ENCODE results near the gene DENND1A.

DENND1A gene

DNA sequence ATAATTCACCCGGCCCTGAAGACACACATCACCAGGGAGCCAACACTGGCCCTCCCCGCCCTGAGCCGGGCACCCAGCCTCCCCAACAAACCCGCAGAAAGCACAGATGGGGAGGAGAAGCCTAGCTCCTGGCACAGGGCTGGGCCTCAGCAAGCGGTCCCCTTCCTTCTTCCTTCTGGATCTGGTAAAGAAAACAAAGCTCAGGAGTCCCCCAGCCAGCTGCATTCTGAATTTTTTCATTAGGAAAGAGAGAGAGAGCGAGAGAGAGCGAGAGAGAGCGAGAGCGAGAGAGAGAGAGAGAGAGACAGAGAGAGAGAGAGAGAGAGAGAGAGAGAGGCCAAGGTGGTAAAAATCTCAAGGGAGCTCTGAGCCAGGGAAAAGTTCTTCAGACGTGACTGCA, 378.2 kb downstream of the DENND1A start:
- DNase-seq, result no peak

DNA sequence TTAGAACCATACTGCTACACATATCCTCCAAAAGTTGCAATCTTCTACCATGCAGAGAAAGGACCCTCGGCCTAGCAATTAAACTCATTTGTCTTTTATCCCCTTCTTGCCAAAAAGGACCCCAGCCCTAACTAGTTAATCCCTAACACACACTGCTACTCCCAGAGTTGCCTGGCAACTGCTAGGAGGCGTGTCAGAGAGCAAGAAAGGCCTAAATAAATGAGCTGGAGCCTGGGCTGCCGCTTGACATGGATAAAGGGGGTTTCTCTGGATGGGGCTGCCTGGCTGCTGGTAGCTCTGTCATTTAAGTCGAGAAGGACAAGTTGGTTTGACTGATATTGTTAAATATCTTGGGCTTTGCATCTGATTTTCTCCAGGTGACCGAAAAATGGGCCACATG, 379.1 kb downstream of the DENND1A start:
- no peak for DNase-seq

DNA sequence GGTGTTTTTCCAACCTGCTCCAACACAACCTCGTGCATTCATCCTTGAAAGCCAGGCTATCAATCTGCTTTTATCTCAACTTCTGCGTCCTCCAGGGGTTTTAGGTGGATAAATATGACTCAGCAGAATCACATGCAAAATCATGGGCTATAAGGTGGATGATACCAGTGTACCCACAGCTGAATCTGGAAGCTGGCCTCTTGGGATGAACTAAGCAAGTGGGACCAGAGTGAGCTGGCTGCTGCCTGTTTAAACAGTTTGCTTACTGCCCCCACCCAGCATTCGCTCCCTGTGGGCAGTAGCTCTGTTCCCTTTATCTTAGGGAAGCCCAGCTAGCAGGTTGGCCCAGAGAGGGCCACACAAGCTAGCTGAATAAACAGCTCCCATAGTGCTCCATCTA, 379.9 kb downstream of the DENND1A start:
- no peak for DNase-seq

DNA sequence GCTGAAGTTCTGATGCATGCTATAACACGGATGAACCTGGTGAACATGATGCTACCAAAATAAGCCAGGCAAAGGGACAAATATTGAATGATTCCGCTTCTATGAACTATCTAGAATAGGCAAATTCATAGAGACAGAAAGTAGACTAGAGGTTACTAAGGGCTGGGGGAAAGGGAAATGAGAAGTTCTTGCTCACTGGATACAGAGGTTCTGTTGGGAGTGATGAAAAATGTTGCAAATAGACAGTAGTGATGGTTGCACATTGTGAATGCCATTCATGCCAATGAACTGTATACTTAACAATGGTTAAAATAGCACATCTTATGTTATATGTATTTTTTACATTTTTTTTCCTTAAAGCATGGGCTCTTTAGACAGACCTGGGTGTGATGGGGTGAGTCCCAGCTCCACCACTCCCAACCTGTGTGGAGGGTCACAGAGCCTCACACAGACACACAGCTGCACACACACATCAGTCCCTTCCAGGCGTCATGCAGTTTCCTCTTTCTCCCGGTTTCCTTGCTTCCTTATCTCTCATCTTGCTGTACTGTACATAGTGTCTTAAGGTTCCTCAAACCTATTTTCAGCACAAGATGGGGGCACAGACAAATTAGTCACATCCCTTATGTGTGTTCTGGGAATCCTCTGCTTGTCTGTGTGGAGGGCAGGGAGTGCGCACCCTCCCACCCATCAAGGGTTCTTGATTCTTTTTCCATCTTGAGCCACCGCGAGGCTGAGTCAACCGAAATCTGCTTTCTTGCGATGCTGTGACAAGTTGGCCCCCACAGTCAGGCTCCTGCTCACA, 381.0 kb downstream of the DENND1A start:
- no peak for DNase-seq

DNA sequence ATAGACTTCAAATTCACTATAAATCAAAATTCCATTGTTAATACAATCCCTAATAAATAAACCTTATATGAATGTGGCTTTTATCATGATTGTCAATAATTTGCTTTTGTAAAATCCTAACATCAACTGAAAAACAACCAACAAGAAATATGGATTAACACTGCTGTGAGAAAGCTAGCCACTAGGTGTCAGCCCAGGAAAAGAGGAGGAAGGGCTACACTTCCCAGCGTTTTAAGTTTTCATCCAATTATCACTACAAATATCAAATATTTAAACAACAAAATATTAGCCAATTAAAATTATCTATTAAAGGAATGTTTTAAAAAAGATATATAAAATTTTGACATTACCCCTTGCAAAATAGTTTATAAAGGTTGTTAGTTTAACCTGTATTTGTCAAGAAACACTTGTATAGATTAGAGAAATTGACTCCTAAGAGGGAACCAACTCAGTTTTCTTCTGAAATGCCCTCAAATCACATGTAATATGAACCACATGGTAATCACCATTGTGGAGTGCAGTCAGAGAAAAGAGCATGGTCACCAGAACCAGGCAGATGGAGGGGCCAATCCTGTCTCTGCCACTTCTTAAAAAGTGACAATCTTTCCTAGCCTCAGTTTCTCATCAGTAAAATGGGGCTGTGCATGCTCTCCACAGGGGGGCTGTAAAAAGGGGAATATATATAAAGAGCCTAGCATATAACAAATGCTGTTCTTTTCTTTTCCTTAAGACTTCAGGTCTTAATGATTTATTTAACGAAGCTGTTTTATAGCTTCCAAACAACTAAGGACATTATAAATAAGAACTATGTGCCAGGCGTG, 385.7 kb downstream of the DENND1A start:
- DNase-seq, result peak; percentile 45

DNA sequence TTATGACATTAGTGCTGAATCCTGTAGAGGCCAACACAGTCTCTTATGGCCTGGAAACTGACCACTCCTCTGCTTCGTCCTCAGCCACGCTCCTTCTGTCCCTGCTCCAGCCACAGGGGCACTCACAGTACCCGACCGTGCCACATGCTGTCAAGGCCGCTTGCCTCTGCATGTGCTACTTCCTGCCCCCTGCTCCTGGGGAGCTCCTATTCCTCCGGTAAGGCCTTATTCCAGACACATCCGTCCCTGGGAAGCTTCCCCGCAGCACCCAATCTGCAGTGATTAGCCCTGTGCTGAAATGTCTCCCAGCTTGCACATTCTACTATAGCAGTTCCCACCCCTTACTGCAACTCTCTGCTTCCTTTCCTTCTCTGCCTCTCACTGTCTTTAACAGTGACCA, 386.4 kb downstream of the DENND1A start:
- no peak for DNase-seq

DNA sequence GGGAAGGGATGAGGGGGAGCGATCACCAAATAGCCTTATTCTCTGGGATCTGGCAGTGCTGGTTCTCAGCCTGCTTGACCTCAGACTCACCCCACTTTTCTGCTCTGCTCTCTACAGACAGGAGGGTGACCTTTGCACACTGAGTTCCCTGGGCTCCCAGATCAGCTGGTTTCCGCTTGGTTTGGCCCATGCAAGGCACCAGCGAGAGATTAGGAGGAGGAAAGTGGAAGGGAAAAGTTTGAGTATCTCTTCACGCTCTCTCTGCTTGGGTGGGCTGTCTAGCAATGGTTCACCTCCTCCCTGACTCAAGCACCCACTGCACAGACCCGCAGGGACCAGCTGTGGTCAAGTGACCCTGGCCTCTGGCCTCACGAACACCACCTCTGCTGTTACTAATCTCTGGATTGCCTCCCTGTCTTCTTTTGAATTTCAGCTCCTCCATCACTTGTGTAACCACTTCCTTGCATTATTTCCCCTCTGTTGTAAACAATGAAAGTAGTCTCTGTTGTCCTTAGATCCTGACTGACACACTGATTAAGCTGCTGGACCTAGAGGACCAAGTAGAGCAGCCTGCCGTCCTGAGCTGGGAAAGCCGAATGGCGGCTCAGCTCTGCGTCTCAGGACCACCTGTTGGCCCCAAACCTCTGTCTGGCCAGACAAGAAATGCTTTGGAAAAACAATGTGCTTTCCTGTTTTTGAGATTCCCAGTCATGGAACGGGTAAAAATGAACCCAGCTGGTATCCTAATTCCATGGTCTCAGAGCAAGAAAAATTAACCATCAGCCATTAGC, 387.3 kb downstream of the DENND1A start:
- no peak for DNase-seq

DNA sequence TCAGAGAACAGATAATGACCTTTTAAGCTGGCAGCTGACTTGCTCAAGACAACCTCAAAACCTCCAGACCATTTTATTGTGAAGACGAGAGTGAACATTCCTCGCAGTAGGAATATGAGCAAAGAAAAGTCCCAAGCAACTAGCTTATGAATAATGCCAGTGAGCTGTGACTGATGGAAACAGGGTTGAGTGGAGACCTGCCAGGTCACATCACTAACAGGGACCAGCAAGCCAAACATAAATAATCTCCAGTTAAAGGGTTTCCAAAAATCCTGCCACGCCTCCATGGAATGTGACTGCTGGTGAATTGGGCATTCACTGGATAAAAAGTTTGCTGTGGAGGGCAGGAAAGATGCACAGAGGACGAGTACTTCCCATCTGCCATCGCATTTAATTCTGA, 388.5 kb downstream of the DENND1A start:
- DNase-seq, result no peak

DNA sequence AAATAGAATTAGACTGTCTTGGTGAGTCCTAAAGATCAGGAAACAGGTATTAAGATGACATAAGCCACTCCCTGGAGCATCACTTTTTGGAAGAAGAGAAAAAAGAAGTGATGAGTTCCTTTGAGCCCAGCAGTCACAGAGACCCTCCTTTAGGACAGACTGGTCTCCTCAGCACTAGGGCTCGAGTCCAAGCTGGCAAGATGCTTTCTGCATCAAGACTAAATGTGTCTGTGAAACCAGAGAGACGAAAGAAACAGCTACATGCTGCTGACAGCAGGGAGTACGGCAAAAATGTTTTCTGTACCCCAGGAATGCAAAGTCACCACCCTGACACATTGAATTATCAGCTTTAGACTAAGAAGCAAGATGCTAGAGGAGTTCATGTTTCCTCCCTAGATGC, 389.5 kb downstream of the DENND1A start:
- DNase-seq, result no peak

DNA sequence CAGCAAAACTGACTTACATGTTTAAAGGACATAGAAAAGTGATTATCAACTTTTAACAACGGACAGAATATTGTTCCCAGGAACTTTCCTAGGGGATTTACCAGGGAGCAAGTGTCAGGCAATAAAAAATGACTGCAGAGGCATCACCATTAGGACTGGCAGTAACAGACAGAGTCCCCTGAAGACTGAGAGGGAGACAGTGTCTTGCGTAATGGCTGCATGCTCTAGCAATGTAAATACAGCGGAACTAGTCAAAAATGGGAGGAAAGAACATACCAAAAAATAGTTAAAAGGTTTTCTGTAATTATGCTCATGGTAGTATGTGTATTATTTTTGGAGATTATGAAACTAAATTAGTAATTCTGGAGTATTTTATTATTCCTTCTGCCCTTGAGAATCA, 392.1 kb downstream of the DENND1A start:
- DNase-seq, result no peak

DNA sequence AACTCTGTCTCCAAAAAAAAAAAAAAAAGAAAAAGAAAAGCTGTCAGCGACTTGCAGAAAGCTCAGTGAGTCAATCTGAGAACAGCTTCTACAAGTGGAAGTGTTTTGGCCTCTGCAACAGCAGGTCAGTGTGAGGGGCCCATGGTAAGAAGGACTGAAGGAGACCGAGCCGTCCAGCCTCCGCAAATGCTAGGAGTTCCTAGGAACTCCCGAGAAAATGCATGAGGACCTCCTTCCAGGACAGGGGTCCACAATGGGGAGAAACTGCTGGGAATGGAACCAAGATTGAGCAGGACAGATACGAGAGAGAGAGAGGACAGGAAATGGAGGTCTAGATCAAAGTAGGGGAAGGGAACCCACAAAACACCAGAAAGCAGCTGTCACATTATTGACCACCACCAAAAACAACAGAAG, 393.5 kb downstream of the DENND1A start:
- no peak for DNase-seq

DNA sequence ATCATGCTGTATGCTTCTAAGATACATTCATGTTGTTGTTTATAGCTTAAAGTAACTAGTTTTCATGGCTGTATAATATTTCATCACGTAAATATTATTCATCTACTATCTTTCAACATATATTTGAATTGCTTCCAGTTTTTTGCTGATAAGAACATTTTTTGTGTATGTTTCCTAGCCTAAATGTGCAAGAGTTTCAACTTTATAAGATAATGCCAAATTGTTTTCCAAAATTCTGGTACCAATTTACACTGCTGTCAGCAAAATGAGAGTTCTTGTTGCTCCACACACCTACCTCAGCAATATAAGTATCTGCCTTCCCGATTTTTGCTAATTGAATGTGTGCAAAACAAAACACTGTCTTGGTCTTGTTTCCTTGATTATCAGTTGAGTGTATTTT, 395.6 kb downstream of the DENND1A start:
- no peak for DNase-seq

DNA sequence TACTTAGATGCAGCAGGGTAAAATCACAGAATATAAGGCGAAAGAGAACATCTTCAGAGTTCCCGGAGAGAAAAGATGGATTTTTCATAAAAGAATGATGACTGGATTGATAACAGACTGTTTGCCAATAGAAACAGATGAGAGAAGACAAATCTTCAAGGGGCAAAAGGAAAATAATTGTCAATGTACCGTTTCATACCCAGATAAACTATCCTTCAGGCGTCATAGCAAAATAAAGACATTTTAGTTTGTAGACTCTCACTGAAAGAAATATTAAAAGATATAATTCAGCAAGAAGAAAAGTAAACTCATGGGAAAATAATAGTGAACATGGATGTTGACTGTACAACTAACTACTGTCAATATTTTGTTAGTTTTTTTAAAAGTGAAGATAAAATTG, 399.7 kb downstream of the DENND1A start:
- no peak for DNase-seq

DNA sequence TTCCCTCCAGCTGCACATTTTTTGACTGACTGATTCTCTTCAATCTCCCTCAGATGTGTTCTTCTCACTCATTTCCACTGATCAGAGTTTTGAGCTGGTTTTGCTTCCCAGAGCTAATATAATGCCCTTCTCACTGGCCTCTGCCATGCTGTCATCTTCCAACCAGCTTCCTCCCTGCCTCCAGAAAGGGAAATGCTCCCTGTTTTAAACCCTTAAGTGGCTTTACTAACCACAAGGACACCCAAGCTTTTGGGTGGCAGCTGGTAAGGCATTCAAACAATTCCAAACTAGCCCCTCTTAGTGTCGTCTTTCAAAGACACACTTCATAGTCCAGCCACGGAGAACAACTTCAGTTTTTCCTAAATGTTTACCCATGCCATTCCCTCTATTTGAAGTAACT, 401.4 kb downstream of the DENND1A start:
- DNase-seq, result no peak

DNA sequence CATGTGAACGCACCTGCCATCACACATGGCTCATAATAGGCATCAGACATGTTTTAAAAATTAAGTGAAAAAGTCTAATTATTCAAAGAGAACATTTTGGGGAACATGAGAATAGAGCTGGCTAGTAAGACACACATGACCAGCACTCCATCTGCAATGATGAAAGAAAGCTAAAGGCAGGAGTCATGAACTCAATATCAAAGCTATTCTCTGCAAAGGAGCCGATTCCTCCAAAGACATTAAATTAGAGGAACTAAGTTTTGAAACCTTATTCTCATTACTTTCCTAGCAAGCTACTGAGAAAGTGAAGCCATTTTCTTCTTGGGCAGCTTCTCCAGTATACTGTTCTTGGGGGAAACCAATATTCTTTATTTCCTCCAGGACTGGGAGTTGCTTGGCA, 401.9 kb downstream of the DENND1A start:
- DNase-seq, result no peak

DNA sequence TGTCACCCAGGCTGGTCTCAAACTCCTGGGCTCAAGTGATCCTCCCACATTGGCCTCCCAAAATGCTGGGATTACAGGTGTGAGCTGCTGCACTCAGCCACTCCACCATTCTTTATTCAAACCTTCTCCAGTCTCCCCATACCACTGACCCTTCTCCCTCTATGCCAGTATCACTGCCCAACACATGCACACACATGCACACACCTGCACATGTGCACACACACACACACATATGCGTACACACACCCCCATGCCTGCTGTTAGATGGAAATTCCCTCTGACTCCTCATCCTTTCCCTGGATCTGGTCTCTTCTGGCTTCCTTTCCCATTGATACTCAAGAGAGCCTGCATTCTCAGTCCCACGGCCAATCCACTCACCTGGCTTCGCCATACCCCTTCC, 404.0 kb downstream of the DENND1A start:
- DNase-seq, result no peak

DNA sequence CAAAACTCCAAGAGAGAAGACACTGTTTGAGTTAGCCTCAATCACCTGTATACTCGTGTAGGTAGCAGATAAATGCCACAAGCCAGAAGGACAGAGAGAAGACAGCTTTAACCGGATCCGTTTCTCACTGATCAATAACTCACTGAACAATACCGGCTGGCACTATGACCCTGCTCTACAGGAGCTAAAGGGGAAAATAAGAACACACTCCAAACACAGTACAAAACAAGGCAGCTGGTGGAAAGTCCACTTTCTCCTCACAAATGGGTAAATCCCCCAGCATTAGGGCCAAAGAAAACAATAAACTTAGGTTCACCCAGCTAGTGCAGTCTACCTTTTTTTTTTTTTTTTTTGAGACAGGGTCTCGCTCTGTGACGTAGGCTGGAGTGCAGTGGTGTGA, 404.5 kb downstream of the DENND1A start:
- DNase-seq, result no peak

DNA sequence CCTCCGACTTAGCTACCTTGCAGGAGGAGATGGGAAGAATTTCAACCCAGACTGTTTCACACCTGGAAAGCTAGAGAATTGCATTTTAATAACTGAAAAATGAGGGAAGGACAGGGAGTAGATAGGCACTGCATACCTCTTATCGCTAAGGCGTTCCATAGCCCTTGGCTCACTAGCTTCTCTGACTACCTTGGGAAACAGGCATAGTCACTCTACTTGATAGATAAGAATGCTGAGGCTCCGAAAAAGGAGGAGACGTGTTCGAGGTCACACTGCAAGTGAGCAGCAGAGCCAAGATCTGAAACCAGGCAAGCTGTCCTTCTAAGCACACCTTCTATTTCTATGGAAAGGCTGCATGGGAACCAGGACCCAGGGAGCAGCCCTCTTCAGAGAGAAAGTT, 405.1 kb downstream of the DENND1A start:
- no peak for DNase-seq

DNA sequence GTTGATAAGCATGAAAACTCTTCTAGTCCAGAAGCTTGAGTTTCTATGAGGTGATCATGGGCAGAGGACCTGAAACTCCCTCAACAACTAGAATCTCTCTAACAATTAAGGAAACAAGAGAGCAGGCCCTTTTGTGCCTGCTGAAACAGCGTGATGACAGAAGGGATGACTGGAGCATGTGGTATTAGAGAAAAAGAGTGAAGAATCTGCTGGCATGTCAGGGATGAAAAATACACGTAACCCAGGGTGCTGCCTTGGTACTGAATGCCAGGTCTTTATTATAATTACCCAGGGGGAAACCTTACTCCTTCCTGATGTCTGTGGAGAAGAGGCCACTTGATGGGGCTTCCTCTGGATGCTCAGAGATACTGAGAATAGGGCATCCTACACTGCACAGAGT, 406.1 kb downstream of the DENND1A start:
- no peak for DNase-seq

DNA sequence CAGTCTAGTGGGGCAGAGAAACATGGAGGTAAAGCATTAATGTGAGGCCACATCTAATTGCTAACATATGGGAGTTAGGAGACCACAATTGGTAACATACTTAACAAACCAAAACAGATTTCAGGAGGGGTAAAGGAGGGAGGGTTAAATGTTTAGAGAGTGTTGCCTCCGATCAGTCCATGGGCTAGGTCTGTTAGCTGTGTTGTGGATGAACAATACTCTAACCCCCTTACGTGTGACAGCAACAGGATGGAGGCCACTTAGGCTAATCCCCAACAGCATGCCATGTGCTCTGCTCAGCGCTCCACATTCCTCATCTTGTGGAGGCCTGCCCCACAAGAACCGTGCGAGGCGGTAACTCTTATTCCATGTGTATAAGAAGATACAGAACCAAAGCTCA, 406.9 kb downstream of the DENND1A start:
- DNase-seq, result no peak

DNA sequence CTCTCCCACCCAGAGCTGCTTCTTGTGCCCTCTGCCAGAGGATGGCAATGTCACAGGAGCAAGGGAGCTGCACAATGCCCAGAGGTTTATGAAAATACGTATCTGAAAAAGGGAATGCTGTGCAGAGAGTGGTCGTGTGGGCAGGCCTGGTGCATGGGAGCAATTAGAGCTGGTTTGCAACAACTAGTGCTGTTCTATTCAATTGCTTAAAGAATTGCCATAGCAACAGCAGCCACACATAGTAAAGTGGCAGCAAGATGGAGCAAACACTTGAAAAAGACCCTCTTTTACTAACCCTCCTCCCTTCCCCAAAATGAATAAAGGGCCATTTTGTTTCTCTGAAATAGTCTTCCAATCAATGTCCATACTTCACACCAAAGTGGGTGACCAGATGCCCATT, 407.7 kb downstream of the DENND1A start:
- no peak for DNase-seq

DNA sequence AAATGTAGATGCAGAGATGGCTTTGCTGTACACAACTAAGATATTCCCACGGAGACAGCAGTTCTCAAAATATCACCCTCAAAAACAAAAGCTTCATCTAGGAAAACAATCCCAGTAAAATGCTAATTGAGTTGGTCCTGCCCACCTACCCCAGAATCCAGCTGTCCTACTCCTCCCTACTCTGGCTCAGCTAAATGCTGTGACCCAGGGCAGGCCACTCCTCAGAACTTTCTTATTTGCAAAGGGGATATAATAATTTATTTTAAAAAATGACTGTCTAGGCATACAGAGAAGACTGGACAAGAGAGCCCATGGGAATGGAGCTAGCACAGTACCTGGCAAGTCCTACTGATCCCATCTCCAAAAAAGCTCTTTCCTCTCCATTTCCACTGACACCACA, 411.6 kb downstream of the DENND1A start:
- no peak for DNase-seq

DNA sequence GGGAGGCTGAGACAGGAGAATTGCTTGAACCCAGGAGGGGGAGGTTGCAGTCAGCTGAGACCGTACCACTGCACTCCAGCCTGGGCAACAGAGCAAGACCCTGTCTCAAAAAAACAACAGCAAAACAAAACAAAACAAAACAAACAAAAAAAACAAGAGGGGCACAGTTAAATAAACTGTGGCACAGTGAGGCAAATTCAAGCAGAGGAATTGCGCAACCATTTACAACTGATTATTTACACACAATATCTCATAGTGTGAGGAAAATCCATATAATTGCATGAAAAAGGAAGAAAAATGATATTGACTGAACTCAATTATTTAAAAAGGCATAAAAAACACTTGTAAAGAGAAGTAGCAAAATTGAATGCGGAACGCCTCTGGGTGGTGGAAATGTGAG, 412.4 kb downstream of the DENND1A start:
- no peak for DNase-seq

DNA sequence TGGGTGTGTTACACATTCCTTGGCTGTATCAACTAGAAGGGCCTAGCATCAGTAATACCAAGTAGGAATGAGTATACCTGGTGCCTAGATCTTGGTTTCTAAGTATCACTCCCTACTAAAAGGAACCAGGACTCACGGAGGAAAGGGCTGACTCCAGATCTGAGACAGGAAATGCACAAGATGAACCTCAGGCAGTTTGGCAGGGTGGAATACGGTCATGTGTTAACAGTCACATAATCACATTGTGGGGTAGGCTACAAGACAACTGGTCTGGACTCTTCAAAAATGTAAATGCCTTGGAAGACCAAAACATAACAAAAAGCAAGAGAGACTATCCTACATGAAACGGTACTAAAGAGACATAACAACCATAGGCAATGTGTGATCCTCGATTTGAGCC, 415.2 kb downstream of the DENND1A start:
- DNase-seq, result no peak

Data from NCI-H774 (cell line).